Kidney (tissue), 14 donors: ENCODE measurements around the gene GLRB. TPM values are rescaled to one million over a fixed set of nuclear protein-coding genes. Genes with fewer than 3 reads are reported as not detected.

Experiments used
- DNase-seq, 5 donors: peaks; one replicate each; pipeline ENCODE4 v3.0.0-alpha.2; 2013 to 2020
- FAIRE-seq: peaks from 2 replicates; lab custom pipeline; 2012; peaks lifted over from hg19 to GRCh38; lab: Jason Lieb, UNC
- H3K27ac ChIP-seq, 2 donors: one replicate each; pipeline ENCODE4 v1.7.0; 2013; ENCODE audit warnings: low read depth in 2 of 2, low read length in 2 of 2, inconsistent platforms in 1 of 2
- H3K27me3 ChIP-seq: one replicate; pipeline ENCODE4 v1.7.1; 2013; ENCODE audit warnings: low read length, inconsistent platforms; ENCODE audit not compliant: control insufficient read depth, insufficient read depth
- H3K36me3 ChIP-seq, 3 donors: one replicate each; pipeline versions ENCODE4 v1.7.0 to v1.7.1; 2013; ENCODE audit warnings: low read length in 3 of 3, control low read depth in 1 of 3, inconsistent platforms in 1 of 3; ENCODE audit not compliant: insufficient read depth in 3 of 3, control insufficient read depth in 2 of 3
- H3K4me1 ChIP-seq, 3 donors: one replicate each; pipeline versions ENCODE4 v1.7.0 to v1.7.1; 2013; ENCODE audit warnings: low read length in 3 of 3, inconsistent platforms in 1 of 3, low read depth in 1 of 3; ENCODE audit not compliant: control insufficient read depth in 2 of 3, insufficient read depth in 2 of 3
- H3K4me3 ChIP-seq, 3 donors: one replicate each; pipeline versions ENCODE4 v1.7.0 to v1.8.1; 2013; ENCODE audit warnings: low read length in 3 of 3, control low read depth in 1 of 3, inconsistent platforms in 1 of 3
- H3K9ac ChIP-seq, 3 donors: one replicate each; pipeline versions ENCODE4 v1.7.0 to v1.7.1; 2013; ENCODE audit warnings: low read length in 3 of 3, control low read depth in 1 of 3, inconsistent platforms in 1 of 3
- H3K9me3 ChIP-seq, 3 donors: one replicate each; pipeline versions ENCODE4 v1.7.0 to v1.7.1; 2013; ENCODE audit warnings: low read length in 3 of 3, control low read depth in 1 of 3, inconsistent platforms in 1 of 3; ENCODE audit not compliant: control insufficient read depth in 2 of 3, insufficient read depth in 1 of 3
- intact Hi-C: fragments of 100-400 bp; cut with DNase I; formaldehyde crosslinking; loops from one replicate; pipeline ENCODE4 v1.11.1; 2022
- polyA plus RNA-seq: library from polyadenylated mRNA; stranded (reverse); fragments of 350-450 nt; fragmentation: Illumina TruSeq; extraction: RNeasy Lipid Tissue Mini Kit (QIAGEN cat#74804); gene quantifications from one replicate; pipeline ENCODE4 v1.2.3, GENCODE V29; 2014; ENCODE audit warnings: low read depth, low replicate concordance; ENCODE audit not compliant: insufficient read depth
- total RNA-seq: library from RNA; stranded (reverse); fragmentation: NEBNext Ultra II Directional; extraction: Animal tissue kit (Norgen Biotek cat#: 25700); gene quantifications from one replicate; pipeline ENCODE4 v1.2.1, GENCODE V29; 2021
- TF ChIP-seq, protein P1 (sequence below): IDR thresholded peaks from 3 replicates; pipeline ENCODE4 v1.5.1; 2012; ENCODE audit warnings: mild to moderate bottlenecking, moderate library complexity, borderline replicate concordance; ENCODE audit not compliant: insufficient read depth; ENCODE audit errors: extremely low read depth
- donor health status: control.
- donor health status: control.
- donor health status: control.
- donor health status: control.
- donor health status: control.
- donor health status: DM: yes; HTN: yes; CAD: no.
- donor health status: Normal renal cell carcinoma (clear cell type).

GLRB gene
- total and polyA plus RNA-seq, 2 donors from 2014 or later = 3.3 to 5.2 TPM

- intact Hi-C loops = no loop called here
- no peaks in the 10 kb centered on the region for H3K4me1 ChIP-seq
- no peak overlapping the region for H3K9ac ChIP-seq
- no peak overlapping the region for H3K4me3 ChIP-seq
- H3K36me3 ChIP-seq = no peaks in the 10 kb centered on the region
- H3K27me3 ChIP-seq = no peaks in the 10 kb centered on the region
- no peak overlapping the region for H3K27ac ChIP-seq
- DNase-seq (no peak), FAIRE-seq (peak; percentile 46)
- TF ChIP-seq, protein P1, sequence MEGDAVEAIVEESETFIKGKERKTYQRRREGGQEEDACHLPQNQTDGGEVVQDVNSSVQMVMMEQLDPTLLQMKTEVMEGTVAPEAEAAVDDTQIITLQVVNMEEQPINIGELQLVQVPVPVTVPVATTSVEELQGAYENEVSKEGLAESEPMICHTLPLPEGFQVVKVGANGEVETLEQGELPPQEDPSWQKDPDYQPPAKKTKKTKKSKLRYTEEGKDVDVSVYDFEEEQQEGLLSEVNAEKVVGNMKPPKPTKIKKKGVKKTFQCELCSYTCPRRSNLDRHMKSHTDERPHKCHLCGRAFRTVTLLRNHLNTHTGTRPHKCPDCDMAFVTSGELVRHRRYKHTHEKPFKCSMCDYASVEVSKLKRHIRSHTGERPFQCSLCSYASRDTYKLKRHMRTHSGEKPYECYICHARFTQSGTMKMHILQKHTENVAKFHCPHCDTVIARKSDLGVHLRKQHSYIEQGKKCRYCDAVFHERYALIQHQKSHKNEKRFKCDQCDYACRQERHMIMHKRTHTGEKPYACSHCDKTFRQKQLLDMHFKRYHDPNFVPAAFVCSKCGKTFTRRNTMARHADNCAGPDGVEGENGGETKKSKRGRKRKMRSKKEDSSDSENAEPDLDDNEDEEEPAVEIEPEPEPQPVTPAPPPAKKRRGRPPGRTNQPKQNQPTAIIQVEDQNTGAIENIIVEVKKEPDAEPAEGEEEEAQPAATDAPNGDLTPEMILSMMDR = no peak
- H3K9me3 ChIP-seq = no peaks in the 10 kb centered on the region
Observed at GRCh38 chr4:157184300-157184699, 108.3 kb downstream of the GLRB start.

DNA sequence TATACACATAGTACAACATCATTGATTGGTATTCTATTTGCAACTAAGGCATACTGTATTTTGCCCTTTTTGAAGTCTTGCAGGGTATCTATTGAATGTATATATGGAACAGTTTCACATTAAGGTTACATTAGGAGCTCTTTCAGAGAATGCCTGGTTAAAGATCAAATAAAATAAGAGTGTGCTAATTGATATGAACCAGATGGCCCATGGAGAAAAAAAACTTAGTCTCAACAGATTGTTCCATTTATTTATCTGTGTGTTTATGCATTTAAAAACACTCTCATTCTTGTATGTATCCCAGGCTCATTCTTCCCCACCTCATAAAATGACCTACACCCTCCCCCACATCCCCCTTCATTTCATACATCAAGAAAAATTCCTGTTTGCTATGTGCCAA lies 109.4 kb downstream of the GLRB start:
- Histone ChIP-seq H3K9ac (no peak overlapping the region), H3K36me3 (no peaks in the 10 kb centered on the region), H3K27me3 (no peaks in the 10 kb centered on the region), H3K9me3 (no peaks in the 10 kb centered on the region), H3K4me1 (no peaks in the 10 kb centered on the region), H3K4me3 (no peak overlapping the region), H3K27ac (no peak overlapping the region)
- no peak for DNase-seq
- intact Hi-C loops = no loop called here
- FAIRE-seq = no peak
- TF ChIP-seq, protein P1 = no peak

GRCh38 chr4:157195374-157195773 lies 119.4 kb downstream of the GLRB start:
- H3K27me3 ChIP-seq = no peaks in the 10 kb centered on the region
- intact Hi-C loops = no loop called here
- no peaks in the 10 kb centered on the region for H3K9me3 ChIP-seq
- DNase-seq (no peak), FAIRE-seq (no peak)
- no peaks in the 10 kb centered on the region for H3K4me1 ChIP-seq
- H3K9ac ChIP-seq = no peak overlapping the region
- no peak overlapping the region for H3K27ac ChIP-seq
- no peak overlapping the region for H3K4me3 ChIP-seq
- H3K36me3 ChIP-seq = no peaks in the 10 kb centered on the region
- TF ChIP-seq, protein P1 = no peak

DNA sequence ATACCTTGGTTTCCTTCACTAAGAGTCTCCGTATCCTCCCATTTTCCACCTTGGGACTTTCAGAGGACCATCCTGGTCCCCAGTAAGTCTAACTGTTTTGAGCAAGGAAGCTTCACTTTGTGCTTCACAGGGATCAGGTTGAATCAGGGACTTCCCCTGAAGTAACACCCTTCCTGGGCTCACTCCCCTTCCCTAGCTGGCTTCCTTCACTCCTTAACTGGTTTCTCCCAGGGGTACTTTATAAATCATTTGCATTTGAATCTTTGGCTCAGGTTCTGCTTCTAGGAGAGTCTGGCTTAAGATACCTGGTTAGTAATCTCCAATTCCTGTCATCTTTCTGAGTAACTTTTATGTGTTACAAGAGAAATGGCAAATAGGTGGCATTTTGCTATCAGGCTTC lies 120.1 kb downstream of the GLRB start:
- H3K36me3 ChIP-seq = no peaks in the 10 kb centered on the region
- no peaks in the 10 kb centered on the region for H3K27me3 ChIP-seq
- DNase-seq = no peak
- no peak overlapping the region for H3K9ac ChIP-seq
- no peak for FAIRE-seq
- no peak overlapping the region for H3K27ac ChIP-seq
- no peaks in the 10 kb centered on the region for H3K9me3 ChIP-seq
- H3K4me1 ChIP-seq = no peaks in the 10 kb centered on the region
- TF ChIP-seq, protein P1 = no peak
- intact Hi-C loops = no loop called here
- H3K4me3 ChIP-seq = no peak overlapping the region
